Right lobe of liver (tissue), 6 donors: Measurements from ENCODE around the gene DYNLL2. TPM values are rescaled to one million over a fixed set of nuclear protein-coding genes. Genes with fewer than 3 reads are reported as not detected.

ENCODE experiments used
- ATAC-seq, 4 donors: fragments of 200-7000 bp; cut with Tn5 transposase; one replicate each; pipeline ENCODE4 v1.9.1; 2020; ENCODE audit warnings: mild to moderate bottlenecking in 4 of 4, moderate library complexity in 4 of 4
- DNase-seq, 3 donors: peaks; one replicate each; pipeline ENCODE4 v3.0.0-alpha.2; 2020
- H3K27ac ChIP-seq, 3 donors: fragments of 200-600 bp; one replicate each; pipeline ENCODE4 v1.8.0; 2022
- H3K27me3 ChIP-seq, 2 donors: fragments of 200-600 bp; one replicate each; pipeline ENCODE4 v1.8.0; 2022
- H3K36me3 ChIP-seq, 4 donors: fragments of 200-600 bp; sonication (generic) in 1 of 4; one replicate each; pipeline versions ENCODE4 v1.5.1 to v1.8.0; 2017 to 2022; ENCODE audit warnings: control low read depth in 1 of 4
- H3K4me1 ChIP-seq, 4 donors: fragments of 200-600 bp; sonication (generic) in 1 of 4; one replicate each; pipeline versions ENCODE4 v1.5.1 to v1.8.0; 2017 to 2022; ENCODE audit warnings: control low read depth in 1 of 4
- H3K4me3 ChIP-seq, 3 donors: fragments of 200-600 bp; one replicate each; pipeline ENCODE4 v1.8.0; 2022
- H3K9me3 ChIP-seq, 4 donors: fragments of 200-600 bp; sonication (generic) in 1 of 4; one replicate each; pipeline versions ENCODE4 v1.5.1 to v1.8.0; 2017 to 2022; ENCODE audit warnings: control low read depth in 1 of 4
- POLR2A ChIP-seq: fragments of 450-650 bp; IDR thresholded peaks from one replicate; pipeline ENCODE4 v1.6.1; 2017; ENCODE audit warnings: antibody characterized with exemption, mild to moderate bottlenecking
- WGBS: methylation state at CpG from one replicate; pipeline ENCODE4 v1.1.6; 2018; ENCODE audit warnings: low coverage, low lambda C conversion rate; ENCODE audit not compliant: insufficient coverage; ENCODE audit errors: missing lambda C conversion rate; 5-methylcytosine and 5-hydroxymethylcytosine counted together
- intact Hi-C, 2 donors: fragments of 100-400 bp; cut with DNase I; formaldehyde crosslinking; loops; one replicate each; pipeline versions ENCODE4 v1.11.2 to v1.14.1; 2022
- total RNA-seq, 6 experiments: library from RNA; depleted of rRNA in 2 of 6; stranded (reverse); fragments of >200 nt in 2 of 6; fragmentation: NEBNext Ultra II Directional in 3 of 6; extraction: Animal tissue kit (Norgen Biotek cat#: 25700) in 3 of 6; gene quantifications; one replicate each; pipeline versions ENCODE4 v1.1.0 to v1.2.4, GENCODE V29; 2016 to 2023
- TF ChIP-seq, protein P1 (sequence below), 4 donors: fragments of 200-600 bp in 3 of 4; fragments of 450-650 bp in 1 of 4; IDR thresholded peaks; one replicate each; pipeline versions ENCODE4 v1.5.1 to v1.8.0; 2016 to 2022; ENCODE audit warnings: antibody characterized with exemption in 4 of 4, mild to moderate bottlenecking in 2 of 4
- donor health status: DM: no; HTN: yes; CAD: no.
- donor health status: DM: no; HTN: no; CAD: no.
- donor health status: DM: no; HTN: no; CAD: no.
- donor health status: DM: no; HTN: yes; CAD: no.
- donor health status: DM: no; HTN: yes; CAD: no.

The DYNLL2 gene
- total RNA-seq, 6 experiments from 2014 or later: 13.3 to 28.7 (median 17.7) TPM

DNA sequence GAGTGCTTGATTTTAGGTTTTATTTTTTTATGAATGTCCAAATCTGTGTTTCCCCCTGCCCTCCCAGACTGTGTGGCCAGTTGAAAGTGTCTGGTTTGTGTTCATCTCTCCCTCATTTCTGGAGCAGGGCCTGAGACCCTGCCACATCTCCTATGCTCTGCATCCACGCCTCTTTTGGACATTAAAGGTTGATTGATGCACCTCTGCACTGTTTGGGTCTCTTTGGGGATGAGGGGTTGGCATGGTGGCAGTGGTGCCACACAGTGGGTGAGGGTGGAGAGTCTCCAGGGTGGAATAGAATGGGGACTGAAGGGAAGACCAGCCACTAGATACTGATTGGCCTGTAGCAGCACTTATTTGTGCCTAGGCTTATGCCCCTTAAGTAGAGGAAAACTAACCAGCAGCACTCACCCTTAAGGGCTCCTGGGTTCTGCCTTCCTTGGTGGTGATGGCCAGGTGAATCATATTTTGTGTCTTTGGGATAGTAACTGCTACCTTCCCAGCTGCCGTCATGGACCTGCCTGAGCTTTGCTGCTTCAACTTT is 7.9 kb downstream of the DYNLL2 start:
- no peak for TF ChIP-seq POLR2A
- TF ChIP-seq, protein P1, sequence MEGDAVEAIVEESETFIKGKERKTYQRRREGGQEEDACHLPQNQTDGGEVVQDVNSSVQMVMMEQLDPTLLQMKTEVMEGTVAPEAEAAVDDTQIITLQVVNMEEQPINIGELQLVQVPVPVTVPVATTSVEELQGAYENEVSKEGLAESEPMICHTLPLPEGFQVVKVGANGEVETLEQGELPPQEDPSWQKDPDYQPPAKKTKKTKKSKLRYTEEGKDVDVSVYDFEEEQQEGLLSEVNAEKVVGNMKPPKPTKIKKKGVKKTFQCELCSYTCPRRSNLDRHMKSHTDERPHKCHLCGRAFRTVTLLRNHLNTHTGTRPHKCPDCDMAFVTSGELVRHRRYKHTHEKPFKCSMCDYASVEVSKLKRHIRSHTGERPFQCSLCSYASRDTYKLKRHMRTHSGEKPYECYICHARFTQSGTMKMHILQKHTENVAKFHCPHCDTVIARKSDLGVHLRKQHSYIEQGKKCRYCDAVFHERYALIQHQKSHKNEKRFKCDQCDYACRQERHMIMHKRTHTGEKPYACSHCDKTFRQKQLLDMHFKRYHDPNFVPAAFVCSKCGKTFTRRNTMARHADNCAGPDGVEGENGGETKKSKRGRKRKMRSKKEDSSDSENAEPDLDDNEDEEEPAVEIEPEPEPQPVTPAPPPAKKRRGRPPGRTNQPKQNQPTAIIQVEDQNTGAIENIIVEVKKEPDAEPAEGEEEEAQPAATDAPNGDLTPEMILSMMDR (IDR thresholded peaks at IDR 0.05): no peak
- intact Hi-C loops: no loop called here
- H3K4me3 ChIP-seq: no peak overlapping the region
- DNase-seq (no peak), ATAC-seq (no peak)
- H3K27me3 ChIP-seq: no peaks in the 10 kb centered on the region
- whole genome bisulfite sequencing: 80% methylated on average over 1 of the region's 2 CpGs
- no peaks in the 10 kb centered on the region for H3K9me3 ChIP-seq
- H3K27ac ChIP-seq: no peak overlapping the region
- H3K4me1 ChIP-seq: no peaks in the 10 kb centered on the region
- peaks cover 4 to 52% (median 21%) of the 10 kb centered on the region in 4 donors for H3K36me3 ChIP-seq

DNA sequence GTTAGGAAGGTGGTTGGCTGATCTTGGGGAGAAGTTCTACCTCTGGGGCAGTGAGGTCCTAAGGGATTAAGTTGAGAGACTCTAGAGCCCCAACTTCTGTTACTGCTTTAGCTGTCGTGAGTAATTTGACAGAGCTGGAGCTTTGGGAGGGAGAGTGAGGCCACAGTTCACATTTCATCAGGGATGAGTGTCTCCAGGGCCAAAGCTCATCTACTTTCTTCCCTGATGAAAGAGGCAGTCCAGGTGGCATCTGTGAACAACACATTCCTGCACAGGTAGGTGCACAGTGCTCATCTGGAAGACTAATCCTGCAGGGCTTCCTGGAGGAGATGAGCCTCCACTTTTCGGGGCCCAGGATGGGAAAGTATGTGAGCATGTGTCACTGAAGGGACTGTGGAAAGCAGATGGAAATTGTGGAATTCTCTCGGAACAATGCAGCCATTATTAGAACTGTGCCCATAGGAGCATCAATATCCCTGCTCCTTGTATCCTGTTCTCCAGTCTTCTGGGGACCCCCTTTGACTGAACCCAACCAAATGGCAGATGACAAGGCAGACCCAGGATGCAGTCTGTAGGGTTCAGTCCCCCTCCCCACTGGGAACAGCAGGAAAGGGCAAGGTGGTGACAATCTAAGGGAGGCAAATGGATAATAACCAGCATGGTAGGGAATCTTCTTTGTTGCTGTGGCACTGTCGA is 9.0 kb downstream of the DYNLL2 start:
- WGBS: 14% methylated on average over 1 of the region's 4 CpGs
- ATAC-seq (no peak), DNase-seq (no peak)
- H3K27me3 ChIP-seq: no peaks in the 10 kb centered on the region
- H3K9me3 ChIP-seq: no peaks in the 10 kb centered on the region
- intact Hi-C loops: no loop called here
- H3K27ac ChIP-seq: no peak overlapping the region
- no peak overlapping the region for H3K4me3 ChIP-seq
- TF ChIP-seq, protein P1 (IDR thresholded peaks at IDR 0.05): no peak
- TF ChIP-seq POLR2A: no peak
- H3K36me3 ChIP-seq: peaks cover 4 to 51% (median 21%) of the 10 kb centered on the region in 4 donors
- no peaks in the 10 kb centered on the region for H3K4me1 ChIP-seq

DNA sequence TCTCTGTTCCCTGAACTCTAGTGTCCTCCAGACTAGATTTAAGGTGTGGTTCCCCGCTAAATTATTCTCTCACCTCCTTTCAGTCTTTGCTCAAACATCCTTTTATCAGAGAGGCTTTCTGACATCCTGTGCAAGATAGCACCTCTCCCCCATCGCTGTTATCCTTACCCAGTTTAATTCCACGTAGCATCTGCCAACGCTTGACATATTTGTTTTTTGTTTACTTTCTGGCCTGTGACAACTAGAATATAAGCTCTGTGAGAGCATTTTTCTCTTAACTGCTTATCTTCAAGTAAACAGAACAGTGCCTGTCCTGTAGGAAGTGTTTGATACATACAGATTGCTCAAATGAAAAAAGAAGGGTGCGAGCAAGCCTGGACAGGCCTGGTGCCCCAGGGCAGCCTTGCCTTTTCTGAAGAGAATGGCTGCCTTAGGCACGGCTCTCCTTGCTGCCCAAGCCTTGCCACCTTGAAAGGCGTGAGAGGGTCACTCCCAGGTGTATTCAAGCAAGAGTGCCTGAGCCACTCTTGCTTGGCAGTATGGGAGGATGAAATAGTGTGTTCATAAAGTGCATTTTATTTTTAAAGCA is 9.7 kb downstream of the DYNLL2 start:
- Histone ChIP-seq H3K36me3 (peaks cover 4 to 44% (median 21%) of the 10 kb centered on the region in 4 donors), H3K27ac (no peak overlapping the region), H3K4me1 (no peaks in the 10 kb centered on the region), H3K27me3 (no peaks in the 10 kb centered on the region), H3K9me3 (no peaks in the 10 kb centered on the region), H3K4me3 (no peak overlapping the region)
- WGBS: 60% methylated on average over 7 of the region's 7 CpGs
- no peak for DNase-seq
- TF ChIP-seq, protein P1 (IDR thresholded peaks at IDR 0.05): no peak
- TF ChIP-seq POLR2A: no peak
- intact Hi-C loops: no loop called here
- no peak for ATAC-seq

DNA sequence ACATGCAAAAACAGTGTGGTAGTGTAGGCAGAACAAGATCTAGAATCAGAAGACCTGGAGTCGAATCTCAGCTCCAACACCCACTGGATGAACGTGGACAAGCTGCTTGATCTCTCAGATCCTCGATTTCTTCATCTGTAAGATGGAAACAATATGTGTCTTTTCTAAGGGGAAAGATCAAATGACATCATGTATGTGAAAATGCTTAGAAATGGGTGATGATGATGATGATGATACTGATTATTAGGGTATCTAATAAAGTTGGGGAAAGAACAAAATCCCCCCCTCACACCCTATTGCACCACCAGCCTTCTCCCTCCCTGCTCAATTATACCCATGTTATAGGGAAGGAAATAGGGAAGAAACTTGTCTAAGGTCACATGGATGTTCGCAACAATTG is 10.9 kb downstream of the DYNLL2 start:
- H3K9me3 ChIP-seq: no peaks in the 10 kb centered on the region
- H3K27ac ChIP-seq: no peak overlapping the region
- ATAC-seq (no peak), DNase-seq (no peak)
- intact Hi-C loops: no loop called here
- 92% methylated on average over 3 of the region's 4 CpGs for WGBS
- TF ChIP-seq, protein P1 (IDR thresholded peaks at IDR 0.05): no peak
- TF ChIP-seq POLR2A: no peak
- H3K36me3 ChIP-seq: peaks cover 4 to 40% (median 19%) of the 10 kb centered on the region in 4 donors
- no peak overlapping the region for H3K4me3 ChIP-seq
- H3K27me3 ChIP-seq: no peaks in the 10 kb centered on the region
- H3K4me1 ChIP-seq: no peaks in the 10 kb centered on the region
